Uterus (tissue), 4 donors: Measurements from ENCODE around the gene AP3B1. TPM values are rescaled to one million over a fixed set of nuclear protein-coding genes. Genes with fewer than 3 reads are reported as not detected.
"Not testable (repeated sequence)": the region's sequence is repeated elsewhere in the genome, so short reads cannot be mapped to it uniquely, and the experiment has no call there.

Experiments used
- DNase-seq, 2 donors: peaks; one replicate each; pipeline ENCODE4 v3.0.0-alpha.2; 2019 to 2020
- H3K27ac ChIP-seq, 2 donors: fragments of 200-600 bp; sonication (generic); 1 replicate in 1 of 2; 2 replicates in 1 of 2; pipeline ENCODE4 v1.5.1; 2016 to 2018
- H3K27me3 ChIP-seq, 2 donors: fragments of 200-600 bp; sonication (generic); one replicate each; pipeline ENCODE4 v1.5.1; 2018 to 2019; ENCODE audit warnings: control low read depth in 1 of 2
- H3K36me3 ChIP-seq, 2 donors: fragments of 200-600 bp; sonication (generic); one replicate each; pipeline ENCODE4 v1.5.1; 2019; ENCODE audit warnings: control low read depth in 1 of 2
- H3K4me1 ChIP-seq, 2 donors: fragments of 200-600 bp; sonication (generic); one replicate each; pipeline ENCODE4 v1.5.1; 2018 to 2019; ENCODE audit warnings: control low read depth in 1 of 2
- H3K4me3 ChIP-seq, 2 donors: fragments of 200-600 bp; sonication (generic); 1 replicate in 1 of 2; 2 replicates in 1 of 2; pipeline ENCODE4 v1.5.1; 2018 to 2019; ENCODE audit warnings: mild to moderate bottlenecking in 1 of 2
- H3K9me3 ChIP-seq, 2 donors: fragments of 200-600 bp; sonication (generic); one replicate each; pipeline ENCODE4 v1.5.1; 2019; ENCODE audit warnings: control low read depth in 1 of 2
- POLR2A ChIP-seq, 2 donors: fragments of 450-650 bp; IDR thresholded peaks; one replicate each; pipeline ENCODE4 v1.6.1; 2016; ENCODE audit warnings: antibody characterized with exemption in 2 of 2, mild to moderate bottlenecking in 1 of 2, moderate library complexity in 1 of 2
- intact Hi-C: fragments of 100-400 bp; cut with DNase I; formaldehyde crosslinking; loops from one replicate; pipeline ENCODE4 v1.15.1; 2023; ENCODE audit warnings: low total_unique reads
- total RNA-seq, 4 donors: library from RNA; depleted of rRNA in 3 of 4; stranded (reverse); fragments of >200 nt in 3 of 4; gene quantifications; one replicate each; pipeline versions ENCODE4 v1.1.0 to v1.2.4, GENCODE V29; 2014 to 2023
- TF ChIP-seq, protein P1 (sequence below), 4 experiments: fragments of 200-600 bp in 2 of 4; fragments of 450-650 bp in 2 of 4; sonication (generic) in 2 of 4; IDR thresholded peaks; one replicate each; pipeline ENCODE4 v1.5.1; 2016 to 2019; ENCODE audit warnings: antibody characterized with exemption in 4 of 4, mild to moderate bottlenecking in 2 of 4, moderate library complexity in 1 of 4
- donor health status: DM: yes; HTN: yes; CAD: no.

AP3B1 gene
- total RNA-seq, 4 donors from 2014 or later, result 15.9 to 67.1 (median 33.4) TPM

DNA sequence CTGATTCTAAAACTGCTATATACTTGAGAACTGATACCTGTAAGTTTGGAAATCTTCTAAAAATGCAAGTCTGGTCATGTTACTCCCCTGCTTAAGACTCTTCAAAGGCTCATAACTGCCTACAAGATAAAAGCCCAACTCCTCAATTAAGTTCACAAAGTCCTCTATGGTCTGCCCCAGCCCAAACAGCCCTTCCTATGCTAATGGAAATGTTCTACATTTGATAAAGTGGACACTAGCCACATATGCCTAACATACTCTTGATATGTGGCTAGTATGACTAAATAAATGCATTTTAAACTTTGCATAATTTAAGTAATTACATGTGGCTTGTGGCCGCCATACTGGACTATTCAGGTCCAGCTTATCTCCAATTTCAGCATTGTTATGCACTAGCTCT is 204.5 kb downstream of the AP3B1 start:
- Histone ChIP-seq H3K27ac (no peak overlapping the region), H3K4me3 (no peak overlapping the region), H3K27me3 (no peaks in the 10 kb centered on the region), H3K9me3 (no peaks in the 10 kb centered on the region), H3K36me3 (no peaks in the 10 kb centered on the region), H3K4me1 (no peaks in the 10 kb centered on the region)
- no peak for DNase-seq
- TF ChIP-seq, protein P1, sequence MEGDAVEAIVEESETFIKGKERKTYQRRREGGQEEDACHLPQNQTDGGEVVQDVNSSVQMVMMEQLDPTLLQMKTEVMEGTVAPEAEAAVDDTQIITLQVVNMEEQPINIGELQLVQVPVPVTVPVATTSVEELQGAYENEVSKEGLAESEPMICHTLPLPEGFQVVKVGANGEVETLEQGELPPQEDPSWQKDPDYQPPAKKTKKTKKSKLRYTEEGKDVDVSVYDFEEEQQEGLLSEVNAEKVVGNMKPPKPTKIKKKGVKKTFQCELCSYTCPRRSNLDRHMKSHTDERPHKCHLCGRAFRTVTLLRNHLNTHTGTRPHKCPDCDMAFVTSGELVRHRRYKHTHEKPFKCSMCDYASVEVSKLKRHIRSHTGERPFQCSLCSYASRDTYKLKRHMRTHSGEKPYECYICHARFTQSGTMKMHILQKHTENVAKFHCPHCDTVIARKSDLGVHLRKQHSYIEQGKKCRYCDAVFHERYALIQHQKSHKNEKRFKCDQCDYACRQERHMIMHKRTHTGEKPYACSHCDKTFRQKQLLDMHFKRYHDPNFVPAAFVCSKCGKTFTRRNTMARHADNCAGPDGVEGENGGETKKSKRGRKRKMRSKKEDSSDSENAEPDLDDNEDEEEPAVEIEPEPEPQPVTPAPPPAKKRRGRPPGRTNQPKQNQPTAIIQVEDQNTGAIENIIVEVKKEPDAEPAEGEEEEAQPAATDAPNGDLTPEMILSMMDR (IDR thresholded peaks at IDR 0.05), result no peak
- intact Hi-C loops, result no loop called here

DNA sequence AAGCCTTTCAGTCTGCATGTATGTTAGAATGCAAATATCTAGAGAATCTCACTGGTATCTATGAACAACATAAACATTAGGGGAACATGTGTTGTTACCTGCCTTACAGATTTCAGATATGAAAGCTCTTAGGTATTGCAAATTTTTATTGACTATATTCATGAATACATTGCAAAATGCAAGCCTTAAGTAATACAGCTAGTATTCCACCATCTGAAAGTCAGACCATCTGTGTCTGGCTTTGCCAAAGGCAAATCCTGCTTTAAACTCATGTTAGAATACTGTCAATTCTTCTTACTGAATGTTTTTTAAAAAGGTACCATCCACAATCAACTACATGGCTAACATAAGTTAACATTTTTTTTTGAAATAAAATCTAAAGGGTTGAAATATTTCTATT is 215.6 kb downstream of the AP3B1 start:
- Histone ChIP-seq H3K4me1 (no peaks in the 10 kb centered on the region), H3K9me3 (no peaks in the 10 kb centered on the region), H3K4me3 (no peak overlapping the region), H3K27ac (no peak overlapping the region), H3K36me3 (no peaks in the 10 kb centered on the region), H3K27me3 (no peaks in the 10 kb centered on the region)
- no peak for DNase-seq
- TF ChIP-seq, protein P1 (IDR thresholded peaks at IDR 0.05), result no peak
- TF ChIP-seq POLR2A (IDR thresholded peaks at IDR 0.05), result no peak
- intact Hi-C loops, result no loop called here

GRCh38 chr5:78077369-78078068 is 217.0 kb downstream of the AP3B1 start:
- Histone ChIP-seq H3K4me3 (no peak overlapping the region), H3K36me3 (no peaks in the 10 kb centered on the region), H3K4me1 (no peaks in the 10 kb centered on the region), H3K27me3 (no peaks in the 10 kb centered on the region), H3K27ac (no peak overlapping the region), H3K9me3 (no peaks in the 10 kb centered on the region)
- intact Hi-C loops, result no loop called here
- TF ChIP-seq, protein P1 (IDR thresholded peaks at IDR 0.05), result no peak
- no peak for TF ChIP-seq POLR2A (IDR thresholded peaks at IDR 0.05)
- no peak for DNase-seq

DNA sequence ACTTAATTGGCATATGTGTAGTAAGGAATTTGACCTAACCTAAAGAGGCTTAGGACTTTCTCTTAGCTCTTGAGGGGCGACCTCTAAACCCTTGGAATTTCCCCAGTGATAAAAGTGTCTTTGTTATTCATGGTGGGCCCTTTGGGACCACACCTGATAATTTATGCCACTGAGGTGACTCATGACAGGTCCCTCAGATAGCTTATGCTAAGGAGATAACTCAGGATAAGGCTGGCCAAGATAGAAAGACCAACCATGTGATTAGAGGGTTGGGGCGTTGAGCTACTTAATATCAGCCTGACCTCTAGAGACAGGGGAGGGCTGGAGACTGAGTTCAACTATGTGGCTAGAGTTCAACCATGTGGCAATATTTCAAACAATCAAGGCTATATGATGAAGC is 218.1 kb downstream of the AP3B1 start:
- no peak for TF ChIP-seq POLR2A (IDR thresholded peaks at IDR 0.05)
- TF ChIP-seq, protein P1 (IDR thresholded peaks at IDR 0.05), result no peak
- no peaks in the 10 kb centered on the region for H3K9me3 ChIP-seq
- no peaks in the 10 kb centered on the region for H3K27me3 ChIP-seq
- DNase-seq, result no peak
- no peak overlapping the region for H3K4me3 ChIP-seq
- no peaks in the 10 kb centered on the region for H3K4me1 ChIP-seq
- intact Hi-C loops, result no loop called here
- H3K36me3 ChIP-seq, result no peaks in the 10 kb centered on the region
- H3K27ac ChIP-seq, result no peak overlapping the region

- Histone ChIP-seq H3K4me3 (no peak overlapping the region), H3K36me3 (no peaks in the 10 kb centered on the region), H3K9me3 (no peaks in the 10 kb centered on the region), H3K27me3 (no peaks in the 10 kb centered on the region), H3K4me1 (no peaks in the 10 kb centered on the region), H3K27ac (no peak overlapping the region)
- DNase-seq, result no peak
- intact Hi-C loops, result no loop called here
- TF ChIP-seq, protein P1 (IDR thresholded peaks at IDR 0.05), result no peak
- no peak for TF ChIP-seq POLR2A (IDR thresholded peaks at IDR 0.05)
Measured at GRCh38 chr5:78075301-78075700, 219.2 kb downstream of the AP3B1 start.

DNA sequence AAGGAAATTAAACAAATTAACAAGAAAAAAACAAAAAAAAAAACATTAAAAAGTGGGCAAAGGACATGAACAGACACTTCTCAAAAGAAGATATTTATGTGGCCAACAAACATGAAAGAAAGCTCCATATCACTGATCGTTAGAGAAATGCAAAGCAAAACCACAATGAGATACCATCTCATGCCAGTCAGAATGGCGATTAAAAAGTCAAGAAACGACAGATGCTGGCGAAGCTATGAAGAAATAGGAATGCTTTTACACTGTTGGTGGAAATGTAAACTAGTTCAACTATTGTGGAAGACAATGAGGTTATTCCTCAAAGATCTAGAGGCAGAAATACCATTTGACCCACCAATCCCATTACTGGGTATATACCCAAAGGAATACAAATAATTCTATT is 223.8 kb downstream of the AP3B1 start:
- H3K27me3 ChIP-seq, H3K9me3 ChIP-seq, H3K4me1 ChIP-seq, DNase-seq, intact Hi-C loops, H3K27ac ChIP-seq, H3K36me3 ChIP-seq, H3K4me3 ChIP-seq: not testable (repeated sequence)

DNA sequence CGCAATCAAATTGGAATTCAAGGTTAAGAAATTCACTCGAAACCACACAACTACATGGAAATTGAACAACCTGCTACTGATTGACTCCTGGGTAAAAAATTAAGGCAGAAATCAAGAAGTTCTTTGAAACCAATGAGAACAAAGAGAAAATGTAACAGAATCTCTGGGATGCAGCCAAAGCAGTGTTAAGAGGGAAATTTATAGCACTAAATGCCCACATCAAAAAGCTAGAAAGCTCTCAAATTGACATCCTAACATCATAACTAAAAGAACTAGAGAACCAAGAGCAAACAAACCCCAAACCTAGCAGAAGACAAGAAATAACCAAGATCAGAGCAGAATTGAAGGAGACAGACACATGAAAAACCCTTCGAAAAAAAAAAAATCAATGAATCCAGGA is 226.9 kb downstream of the AP3B1 start:
- H3K9me3 ChIP-seq, H3K4me1 ChIP-seq, H3K4me3 ChIP-seq, H3K27ac ChIP-seq, DNase-seq, H3K27me3 ChIP-seq, H3K36me3 ChIP-seq, intact Hi-C loops: not testable (repeated sequence)

DNA sequence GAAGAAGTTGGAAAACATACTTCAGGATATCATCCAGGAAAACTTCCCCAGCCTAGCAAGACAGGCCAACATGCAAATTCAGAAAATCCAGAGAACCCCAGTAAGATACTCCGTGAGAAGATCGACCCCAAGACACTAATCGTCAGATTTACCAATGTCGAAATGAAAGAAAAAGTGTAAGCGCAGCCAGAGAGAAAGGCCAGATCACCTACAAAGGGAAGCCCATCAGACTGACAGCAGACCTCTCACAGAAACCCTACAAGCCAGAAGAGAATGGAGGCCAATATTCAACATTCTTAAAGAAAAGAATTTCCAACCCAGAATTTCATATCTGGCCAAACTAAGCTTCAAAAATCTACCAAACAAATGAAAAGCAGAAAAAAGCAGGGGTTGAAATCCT is 227.8 kb downstream of the AP3B1 start:
- H3K4me3 ChIP-seq, H3K27me3 ChIP-seq, H3K36me3 ChIP-seq, H3K27ac ChIP-seq, H3K4me1 ChIP-seq, H3K9me3 ChIP-seq, intact Hi-C loops, DNase-seq: not testable (repeated sequence)
